Measurements from ENCODE around the gene TUBAL3. TPM values are rescaled to one million over a fixed set of nuclear protein-coding genes. Genes with fewer than 3 reads are reported as not detected.
A peak's percentile ranks its signal among the peaks of the same experiment; 100 is the strongest.

The TUBAL3 gene
- total and polyA plus RNA-seq, 9 of the 15 experiments (the other 6 are each of a cell fraction or from before 2014, with no cell fraction given): 5.5 to 10.1 (median 6.9) TPM

DNA sequence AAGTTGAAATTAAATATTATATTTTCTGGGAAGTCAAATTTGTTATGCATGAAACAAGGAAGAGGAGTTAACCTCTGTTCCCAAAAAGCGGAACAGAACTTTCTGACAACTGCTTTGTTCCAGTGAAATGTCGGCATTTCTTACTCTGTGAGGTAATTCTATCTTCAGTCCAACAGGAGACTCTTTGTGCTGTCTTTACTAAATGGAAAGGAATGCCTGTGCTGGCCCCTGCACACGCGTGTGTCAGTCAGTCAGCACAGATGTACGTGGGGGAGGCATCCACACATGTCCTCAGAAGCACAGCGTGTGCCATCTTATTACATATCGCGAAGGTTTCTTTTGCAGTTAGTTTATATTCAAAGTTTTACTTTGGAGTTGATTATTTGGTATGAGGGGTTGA, 45.2 kb upstream of the TUBAL3 start (continued):
- TF ChIP-seq, protein P1, sequence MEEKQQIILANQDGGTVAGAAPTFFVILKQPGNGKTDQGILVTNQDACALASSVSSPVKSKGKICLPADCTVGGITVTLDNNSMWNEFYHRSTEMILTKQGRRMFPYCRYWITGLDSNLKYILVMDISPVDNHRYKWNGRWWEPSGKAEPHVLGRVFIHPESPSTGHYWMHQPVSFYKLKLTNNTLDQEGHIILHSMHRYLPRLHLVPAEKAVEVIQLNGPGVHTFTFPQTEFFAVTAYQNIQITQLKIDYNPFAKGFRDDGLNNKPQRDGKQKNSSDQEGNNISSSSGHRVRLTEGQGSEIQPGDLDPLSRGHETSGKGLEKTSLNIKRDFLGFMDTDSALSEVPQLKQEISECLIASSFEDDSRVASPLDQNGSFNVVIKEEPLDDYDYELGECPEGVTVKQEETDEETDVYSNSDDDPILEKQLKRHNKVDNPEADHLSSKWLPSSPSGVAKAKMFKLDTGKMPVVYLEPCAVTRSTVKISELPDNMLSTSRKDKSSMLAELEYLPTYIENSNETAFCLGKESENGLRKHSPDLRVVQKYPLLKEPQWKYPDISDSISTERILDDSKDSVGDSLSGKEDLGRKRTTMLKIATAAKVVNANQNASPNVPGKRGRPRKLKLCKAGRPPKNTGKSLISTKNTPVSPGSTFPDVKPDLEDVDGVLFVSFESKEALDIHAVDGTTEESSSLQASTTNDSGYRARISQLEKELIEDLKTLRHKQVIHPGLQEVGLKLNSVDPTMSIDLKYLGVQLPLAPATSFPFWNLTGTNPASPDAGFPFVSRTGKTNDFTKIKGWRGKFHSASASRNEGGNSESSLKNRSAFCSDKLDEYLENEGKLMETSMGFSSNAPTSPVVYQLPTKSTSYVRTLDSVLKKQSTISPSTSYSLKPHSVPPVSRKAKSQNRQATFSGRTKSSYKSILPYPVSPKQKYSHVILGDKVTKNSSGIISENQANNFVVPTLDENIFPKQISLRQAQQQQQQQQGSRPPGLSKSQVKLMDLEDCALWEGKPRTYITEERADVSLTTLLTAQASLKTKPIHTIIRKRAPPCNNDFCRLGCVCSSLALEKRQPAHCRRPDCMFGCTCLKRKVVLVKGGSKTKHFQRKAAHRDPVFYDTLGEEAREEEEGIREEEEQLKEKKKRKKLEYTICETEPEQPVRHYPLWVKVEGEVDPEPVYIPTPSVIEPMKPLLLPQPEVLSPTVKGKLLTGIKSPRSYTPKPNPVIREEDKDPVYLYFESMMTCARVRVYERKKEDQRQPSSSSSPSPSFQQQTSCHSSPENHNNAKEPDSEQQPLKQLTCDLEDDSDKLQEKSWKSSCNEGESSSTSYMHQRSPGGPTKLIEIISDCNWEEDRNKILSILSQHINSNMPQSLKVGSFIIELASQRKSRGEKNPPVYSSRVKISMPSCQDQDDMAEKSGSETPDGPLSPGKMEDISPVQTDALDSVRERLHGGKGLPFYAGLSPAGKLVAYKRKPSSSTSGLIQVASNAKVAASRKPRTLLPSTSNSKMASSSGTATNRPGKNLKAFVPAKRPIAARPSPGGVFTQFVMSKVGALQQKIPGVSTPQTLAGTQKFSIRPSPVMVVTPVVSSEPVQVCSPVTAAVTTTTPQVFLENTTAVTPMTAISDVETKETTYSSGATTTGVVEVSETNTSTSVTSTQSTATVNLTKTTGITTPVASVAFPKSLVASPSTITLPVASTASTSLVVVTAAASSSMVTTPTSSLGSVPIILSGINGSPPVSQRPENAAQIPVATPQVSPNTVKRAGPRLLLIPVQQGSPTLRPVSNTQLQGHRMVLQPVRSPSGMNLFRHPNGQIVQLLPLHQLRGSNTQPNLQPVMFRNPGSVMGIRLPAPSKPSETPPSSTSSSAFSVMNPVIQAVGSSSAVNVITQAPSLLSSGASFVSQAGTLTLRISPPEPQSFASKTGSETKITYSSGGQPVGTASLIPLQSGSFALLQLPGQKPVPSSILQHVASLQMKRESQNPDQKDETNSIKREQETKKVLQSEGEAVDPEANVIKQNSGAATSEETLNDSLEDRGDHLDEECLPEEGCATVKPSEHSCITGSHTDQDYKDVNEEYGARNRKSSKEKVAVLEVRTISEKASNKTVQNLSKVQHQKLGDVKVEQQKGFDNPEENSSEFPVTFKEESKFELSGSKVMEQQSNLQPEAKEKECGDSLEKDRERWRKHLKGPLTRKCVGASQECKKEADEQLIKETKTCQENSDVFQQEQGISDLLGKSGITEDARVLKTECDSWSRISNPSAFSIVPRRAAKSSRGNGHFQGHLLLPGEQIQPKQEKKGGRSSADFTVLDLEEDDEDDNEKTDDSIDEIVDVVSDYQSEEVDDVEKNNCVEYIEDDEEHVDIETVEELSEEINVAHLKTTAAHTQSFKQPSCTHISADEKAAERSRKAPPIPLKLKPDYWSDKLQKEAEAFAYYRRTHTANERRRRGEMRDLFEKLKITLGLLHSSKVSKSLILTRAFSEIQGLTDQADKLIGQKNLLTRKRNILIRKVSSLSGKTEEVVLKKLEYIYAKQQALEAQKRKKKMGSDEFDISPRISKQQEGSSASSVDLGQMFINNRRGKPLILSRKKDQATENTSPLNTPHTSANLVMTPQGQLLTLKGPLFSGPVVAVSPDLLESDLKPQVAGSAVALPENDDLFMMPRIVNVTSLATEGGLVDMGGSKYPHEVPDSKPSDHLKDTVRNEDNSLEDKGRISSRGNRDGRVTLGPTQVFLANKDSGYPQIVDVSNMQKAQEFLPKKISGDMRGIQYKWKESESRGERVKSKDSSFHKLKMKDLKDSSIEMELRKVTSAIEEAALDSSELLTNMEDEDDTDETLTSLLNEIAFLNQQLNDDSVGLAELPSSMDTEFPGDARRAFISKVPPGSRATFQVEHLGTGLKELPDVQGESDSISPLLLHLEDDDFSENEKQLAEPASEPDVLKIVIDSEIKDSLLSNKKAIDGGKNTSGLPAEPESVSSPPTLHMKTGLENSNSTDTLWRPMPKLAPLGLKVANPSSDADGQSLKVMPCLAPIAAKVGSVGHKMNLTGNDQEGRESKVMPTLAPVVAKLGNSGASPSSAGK (IDR thresholded peaks at IDR 0.05): 0 out of 2 replicates have a peak, but pooled peaks have one; percentile 22
- TF ChIP-seq, protein P2, sequence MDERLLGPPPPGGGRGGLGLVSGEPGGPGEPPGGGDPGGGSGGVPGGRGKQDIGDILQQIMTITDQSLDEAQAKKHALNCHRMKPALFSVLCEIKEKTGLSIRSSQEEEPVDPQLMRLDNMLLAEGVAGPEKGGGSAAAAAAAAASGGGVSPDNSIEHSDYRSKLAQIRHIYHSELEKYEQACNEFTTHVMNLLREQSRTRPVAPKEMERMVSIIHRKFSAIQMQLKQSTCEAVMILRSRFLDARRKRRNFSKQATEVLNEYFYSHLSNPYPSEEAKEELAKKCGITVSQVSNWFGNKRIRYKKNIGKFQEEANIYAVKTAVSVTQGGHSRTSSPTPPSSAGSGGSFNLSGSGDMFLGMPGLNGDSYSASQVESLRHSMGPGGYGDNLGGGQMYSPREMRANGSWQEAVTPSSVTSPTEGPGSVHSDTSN (CRISPR knock-in tag; IDR thresholded peaks at IDR 0.05; ENCODE audit: low read depth): no peak
- TF ChIP-seq, protein P2 (tag; conservative IDR thresholded peaks at IDR 0.05; ENCODE audit: low read depth): peak; percentile 21; the same call in 1 of the 2 replicates
- TF ChIP-seq POLR2H (tag; IDR thresholded peaks at IDR 0.05; ENCODE audit: low read depth) (no peak), TCF7 (IDR thresholded peaks at IDR 0.05; ENCODE audit: borderline replicate concordance) (no peak), SREBF1 (IDR thresholded peaks at IDR 0.05; ENCODE audit: borderline replicate concordance, low read depth, low read length) (no peak)
- TF ChIP-seq, protein P3, sequence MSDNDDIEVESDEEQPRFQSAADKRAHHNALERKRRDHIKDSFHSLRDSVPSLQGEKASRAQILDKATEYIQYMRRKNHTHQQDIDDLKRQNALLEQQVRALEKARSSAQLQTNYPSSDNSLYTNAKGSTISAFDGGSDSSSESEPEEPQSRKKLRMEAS (CRISPR knock-in tag; IDR thresholded peaks at IDR 0.05): 0 out of 2 replicates have a peak, but pooled peaks have one; percentile 20
- TF ChIP-seq, protein P4, sequence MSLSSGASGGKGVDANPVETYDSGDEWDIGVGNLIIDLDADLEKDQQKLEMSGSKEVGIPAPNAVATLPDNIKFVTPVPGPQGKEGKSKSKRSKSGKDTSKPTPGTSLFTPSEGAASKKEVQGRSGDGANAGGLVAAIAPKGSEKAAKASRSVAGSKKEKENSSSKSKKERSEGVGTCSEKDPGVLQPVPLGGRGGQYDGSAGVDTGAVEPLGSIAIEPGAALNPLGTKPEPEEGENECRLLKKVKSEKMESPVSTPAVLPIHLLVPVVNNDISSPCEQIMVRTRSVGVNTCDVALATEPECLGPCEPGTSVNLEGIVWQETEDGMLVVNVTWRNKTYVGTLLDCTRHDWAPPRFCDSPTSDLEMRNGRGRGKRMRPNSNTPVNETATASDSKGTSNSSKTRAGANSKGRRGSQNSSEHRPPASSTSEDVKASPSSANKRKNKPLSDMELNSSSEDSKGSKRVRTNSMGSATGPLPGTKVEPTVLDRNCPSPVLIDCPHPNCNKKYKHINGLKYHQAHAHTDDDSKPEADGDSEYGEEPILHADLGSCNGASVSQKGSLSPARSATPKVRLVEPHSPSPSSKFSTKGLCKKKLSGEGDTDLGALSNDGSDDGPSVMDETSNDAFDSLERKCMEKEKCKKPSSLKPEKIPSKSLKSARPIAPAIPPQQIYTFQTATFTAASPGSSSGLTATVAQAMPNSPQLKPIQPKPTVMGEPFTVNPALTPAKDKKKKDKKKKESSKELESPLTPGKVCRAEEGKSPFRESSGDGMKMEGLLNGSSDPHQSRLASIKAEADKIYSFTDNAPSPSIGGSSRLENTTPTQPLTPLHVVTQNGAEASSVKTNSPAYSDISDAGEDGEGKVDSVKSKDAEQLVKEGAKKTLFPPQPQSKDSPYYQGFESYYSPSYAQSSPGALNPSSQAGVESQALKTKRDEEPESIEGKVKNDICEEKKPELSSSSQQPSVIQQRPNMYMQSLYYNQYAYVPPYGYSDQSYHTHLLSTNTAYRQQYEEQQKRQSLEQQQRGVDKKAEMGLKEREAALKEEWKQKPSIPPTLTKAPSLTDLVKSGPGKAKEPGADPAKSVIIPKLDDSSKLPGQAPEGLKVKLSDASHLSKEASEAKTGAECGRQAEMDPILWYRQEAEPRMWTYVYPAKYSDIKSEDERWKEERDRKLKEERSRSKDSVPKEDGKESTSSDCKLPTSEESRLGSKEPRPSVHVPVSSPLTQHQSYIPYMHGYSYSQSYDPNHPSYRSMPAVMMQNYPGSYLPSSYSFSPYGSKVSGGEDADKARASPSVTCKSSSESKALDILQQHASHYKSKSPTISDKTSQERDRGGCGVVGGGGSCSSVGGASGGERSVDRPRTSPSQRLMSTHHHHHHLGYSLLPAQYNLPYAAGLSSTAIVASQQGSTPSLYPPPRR (CRISPR knock-in tag; IDR thresholded peaks at IDR 0.05; ENCODE audit: borderline replicate concordance): no peak

All from K562 (cell line).